ENCODE data around the gene KCNQ1. TPM values are rescaled to one million over a fixed set of nuclear protein-coding genes. Genes with fewer than 3 reads are reported as not detected.

Gene KCNQ1
- total RNA-seq, 1 donor from 2014 or later = 0.13 TPM

- DNase-seq (ENCODE audit: low read depth in 2 of 2) = no peak
Observed at GRCh38 chr11:2742201-2742600, 297.4 kb downstream of the KCNQ1 start.

DNA sequence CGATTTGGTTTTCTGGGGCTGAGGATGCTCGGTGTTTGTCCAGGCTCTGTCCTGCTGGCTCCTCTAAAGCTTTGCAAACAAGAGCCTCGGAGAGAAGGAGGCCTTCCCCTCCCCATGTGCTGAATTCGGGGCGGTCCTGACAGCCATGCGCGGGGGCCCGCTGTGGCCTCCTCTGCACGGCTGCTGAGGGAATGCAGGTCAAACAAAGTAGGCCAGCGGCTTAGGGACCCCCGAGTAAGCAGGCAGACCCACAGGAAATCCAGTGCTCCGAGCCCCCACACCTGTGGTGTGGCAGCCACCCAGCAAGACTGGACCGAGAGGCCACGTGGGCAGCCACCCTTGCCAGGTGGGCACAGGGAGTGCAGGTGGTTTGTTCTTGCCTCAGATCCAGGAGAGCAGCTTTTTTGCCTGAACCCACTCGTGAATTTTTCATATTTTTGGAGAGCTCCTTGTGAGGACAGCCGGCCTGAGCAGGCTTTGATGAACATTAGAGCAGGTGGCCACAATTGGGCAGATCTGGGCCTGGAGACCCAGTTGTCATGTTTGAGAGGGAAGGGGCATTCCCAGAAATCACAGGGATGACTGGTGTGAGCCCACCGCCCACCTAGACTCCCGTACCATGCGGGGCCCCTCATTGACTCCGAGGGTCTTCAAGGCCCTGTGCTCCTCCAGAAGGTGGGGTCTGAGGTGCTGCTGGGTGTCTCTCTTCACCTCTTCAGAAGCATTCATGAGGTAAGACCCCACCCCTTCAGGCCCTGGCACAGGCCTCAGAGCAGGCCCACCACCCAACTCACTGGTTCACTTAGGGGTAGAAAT lies 298.0 kb downstream of the KCNQ1 start:
- DNase-seq (ENCODE audit: low read depth in 2 of 2) = no peak

DNA sequence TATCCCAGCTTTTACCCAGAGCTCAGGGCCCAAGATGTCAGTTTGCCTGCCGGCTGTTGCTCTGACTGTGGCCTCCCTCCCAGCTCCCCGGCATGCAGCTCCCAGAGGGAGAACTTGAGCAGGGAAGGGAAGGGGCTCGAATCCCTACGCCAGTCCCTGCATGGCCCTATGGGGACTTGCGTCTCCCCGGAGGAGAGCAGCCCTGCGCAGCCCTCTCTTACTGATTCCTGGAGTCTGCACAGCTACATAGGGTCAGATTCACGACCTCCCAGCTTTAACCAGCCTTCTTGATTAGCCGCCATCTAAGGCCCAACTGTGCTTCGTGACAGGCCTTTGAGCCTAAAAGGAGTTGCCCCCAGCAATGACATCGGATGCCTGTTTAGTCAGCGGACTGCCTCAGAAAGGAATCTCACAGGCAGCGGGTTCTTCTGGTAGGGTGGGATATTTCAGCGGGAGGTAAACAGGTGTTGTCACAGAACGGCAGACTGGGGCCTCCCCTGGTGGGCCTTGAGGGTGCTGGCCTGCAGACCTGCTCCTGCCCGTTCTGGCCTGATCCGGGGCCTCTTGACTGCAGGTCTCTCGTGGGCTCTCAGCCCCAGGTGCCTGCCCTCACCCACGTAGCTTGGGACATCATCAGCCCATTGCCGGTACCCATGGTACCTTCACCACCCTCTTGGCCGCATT lies 298.8 kb downstream of the KCNQ1 start:
- DNase-seq (ENCODE audit: low read depth in 2 of 2) = no peak

DNA sequence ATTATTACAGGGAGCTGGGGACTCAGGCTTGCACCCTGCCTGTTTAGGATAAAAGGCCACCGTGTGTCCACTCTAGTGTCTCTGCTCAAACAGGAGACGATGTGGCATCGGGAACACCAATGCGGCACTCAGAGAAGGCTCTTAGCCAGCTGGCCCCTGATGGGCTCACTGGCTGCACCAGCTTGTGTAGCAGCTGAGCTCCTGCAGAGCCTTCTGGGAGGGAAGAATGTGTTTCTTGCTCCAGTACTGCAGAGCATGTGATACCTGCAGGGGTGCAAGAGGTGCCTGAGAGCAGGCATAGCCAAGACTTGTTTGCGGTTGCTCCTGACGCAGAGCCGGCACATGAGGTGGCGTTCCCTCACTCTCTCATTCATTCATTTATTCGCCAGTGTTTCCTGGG lies 299.4 kb downstream of the KCNQ1 start:
- DNase-seq (ENCODE audit: low read depth in 2 of 2) = no peak

DNA sequence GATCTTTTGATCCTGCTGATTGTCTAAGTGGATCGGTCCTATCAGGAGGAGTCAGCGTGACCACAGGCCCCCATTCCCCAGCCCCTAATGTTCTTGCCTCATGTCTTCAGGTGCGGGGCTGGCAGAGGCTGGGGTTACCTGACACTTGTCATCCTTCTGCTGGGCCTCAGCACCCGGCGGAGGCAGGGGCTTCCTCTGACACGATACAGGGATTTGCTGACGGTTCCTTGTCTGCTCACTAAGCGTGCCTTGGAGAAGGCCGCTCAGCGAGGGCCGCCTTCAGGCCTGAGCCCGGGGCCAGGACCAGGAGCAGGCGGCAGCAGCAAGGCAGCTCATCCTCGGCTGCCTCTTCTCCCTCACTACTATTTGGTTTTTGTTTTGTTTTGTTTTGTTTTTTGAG lies 300.7 kb downstream of the KCNQ1 start:
- DNase-seq (ENCODE audit: low read depth in 2 of 2) = no peak

DNA sequence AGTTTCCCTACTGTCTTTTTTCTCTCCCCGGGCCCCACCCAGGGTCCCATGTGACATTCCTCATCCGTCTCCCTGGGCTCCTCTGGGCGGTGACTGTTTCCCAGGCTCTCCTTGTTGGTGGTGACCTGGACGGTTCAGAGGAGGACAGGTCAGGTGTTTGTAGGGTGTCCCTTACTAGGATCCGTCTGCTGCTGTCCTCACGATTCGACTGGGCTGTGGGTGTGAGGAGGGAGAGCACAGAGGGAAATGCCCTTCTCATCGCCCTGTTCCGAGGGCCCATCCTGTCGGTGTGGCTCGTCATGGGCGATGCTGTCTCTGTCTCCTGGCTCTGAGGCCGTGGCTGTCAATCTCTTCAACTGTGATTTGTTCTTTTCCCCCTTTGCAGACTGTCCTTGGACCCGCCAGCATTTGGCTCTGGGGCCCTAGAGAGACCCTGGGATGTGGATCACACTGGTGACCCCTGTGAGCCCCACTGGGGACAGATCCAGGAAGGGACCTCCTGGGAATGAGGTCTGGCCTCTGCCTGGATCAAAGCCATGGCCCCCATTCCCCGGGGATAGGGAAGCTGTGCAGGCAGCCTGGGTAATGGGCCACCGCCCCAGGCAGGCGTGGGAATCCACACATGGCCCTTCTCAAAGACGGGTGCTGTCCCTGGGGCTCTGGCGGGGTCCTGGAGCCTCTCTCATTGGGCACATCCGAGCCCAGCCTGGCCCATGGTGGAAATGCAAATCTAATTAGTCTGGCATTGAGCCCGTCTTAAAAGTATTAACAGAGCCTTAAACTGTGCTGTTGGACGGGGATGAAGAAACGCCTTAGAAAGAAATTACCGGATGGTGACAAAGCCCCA lies 301.8 kb downstream of the KCNQ1 start:
- no peak for DNase-seq (ENCODE audit: low read depth in 2 of 2)

DNA sequence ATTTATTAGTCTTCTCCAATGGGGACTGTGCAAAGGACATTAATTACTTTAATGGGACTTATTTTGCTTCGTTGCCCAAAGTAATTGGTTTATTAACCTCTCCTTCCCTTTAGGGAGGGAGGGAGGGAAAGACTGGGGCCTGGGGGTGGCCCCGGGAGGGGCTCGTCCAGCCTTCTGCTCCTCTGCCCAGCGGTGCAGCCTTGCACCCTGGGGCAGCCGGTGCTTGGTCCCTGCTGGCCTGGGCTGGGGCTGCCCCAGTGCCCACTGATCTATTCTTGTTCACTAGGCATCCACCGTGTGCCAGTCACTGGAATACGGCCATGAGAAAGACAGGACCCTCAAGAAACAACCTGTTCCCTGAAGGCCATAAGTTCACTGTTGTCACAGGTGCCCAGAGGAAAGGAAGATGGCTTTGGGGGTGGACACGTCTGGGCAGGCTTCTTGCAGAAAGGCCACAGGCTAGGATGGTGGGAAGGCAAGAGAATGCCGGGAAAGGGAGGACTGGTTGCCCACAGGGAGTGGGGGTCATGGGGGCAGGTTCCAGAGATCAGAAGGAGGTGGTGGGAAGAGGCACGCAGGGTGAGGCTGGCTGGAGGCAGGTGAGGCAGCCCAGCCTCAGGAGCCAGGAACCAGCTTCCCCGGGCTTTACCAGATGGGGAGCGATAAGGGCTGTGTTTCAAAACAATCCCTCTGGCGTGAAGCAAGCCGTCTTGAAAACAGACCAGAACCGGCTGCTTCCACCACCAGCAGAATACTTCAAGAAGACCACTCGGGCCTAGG lies 302.6 kb downstream of the KCNQ1 start:
- no peak for DNase-seq (ENCODE audit: low read depth in 2 of 2)

DNA sequence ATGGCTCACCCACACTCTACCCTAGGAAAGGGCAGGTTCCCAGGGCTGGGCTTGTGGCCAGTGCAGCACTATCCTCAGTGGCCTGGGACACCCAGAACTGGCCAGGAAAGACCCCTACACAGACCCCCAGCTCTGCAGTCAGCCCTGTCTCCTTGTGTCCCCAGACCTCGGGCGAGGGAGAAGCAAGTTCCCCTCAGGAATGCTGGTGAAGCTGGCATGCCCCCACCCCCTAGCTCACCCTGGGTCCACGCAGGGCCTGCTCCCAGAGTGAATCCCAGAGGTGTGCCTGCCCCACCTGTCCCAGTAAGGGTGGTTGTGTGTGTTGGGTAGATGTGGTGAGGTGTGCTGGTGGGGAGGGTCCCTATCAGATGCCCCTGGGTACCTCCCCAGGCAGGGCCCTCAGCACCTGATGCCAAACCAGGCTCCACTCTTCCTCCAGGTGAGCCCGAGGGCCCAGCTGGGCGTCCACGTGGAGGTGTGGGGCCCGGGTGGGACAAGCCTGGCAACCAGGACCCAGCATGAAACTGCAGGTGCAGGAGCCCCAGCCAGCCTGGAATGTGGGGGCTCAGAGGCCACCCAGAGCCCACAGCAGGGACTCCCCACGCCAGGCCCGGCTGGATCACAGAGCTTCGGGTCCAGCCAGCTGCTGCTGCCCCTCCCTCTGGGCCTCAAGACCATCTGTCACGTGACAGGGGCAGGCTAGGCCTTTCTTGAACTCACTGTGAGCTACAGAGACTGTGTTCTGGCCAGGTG lies 303.4 kb downstream of the KCNQ1 start:
- DNase-seq (ENCODE audit: low read depth in 2 of 2) = no peak

DNA sequence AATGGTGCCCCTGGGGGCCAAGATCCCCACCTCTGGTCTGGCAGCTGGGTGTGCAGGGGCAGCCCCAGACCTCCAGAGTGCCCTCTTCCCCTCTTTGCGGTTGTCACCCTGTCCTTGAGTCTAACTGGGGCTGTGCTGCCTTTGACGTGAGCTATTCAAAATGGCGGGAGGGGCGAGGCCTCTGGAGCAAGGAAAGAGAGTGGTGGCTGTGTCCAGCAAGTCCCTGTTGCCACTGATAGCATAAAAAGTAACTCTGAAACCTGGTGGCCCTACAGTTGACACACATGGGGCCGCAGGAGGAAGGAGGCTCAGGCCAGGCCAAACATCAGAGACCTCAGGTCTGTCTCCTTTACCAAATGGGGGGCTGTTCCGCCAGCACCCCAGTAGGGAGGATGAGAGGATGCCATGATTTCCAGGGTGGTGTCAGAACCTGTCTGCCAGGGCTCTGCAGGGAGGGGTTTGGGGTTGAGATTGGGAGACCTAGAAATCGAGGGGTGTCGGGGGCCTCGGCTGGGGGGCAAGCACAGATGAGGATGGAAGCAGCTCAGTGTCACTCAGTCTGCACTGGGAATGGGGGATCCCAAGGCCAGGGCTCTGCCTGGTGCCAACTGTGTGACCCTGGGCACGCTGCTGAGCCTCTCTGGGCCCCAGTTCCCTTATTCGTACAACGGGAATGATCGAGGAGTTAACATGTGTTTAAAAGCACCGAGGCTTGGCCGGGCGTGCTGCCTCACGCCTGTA lies 304.2 kb downstream of the KCNQ1 start:
- no peak for DNase-seq (ENCODE audit: low read depth in 2 of 2)

- DNase-seq (ENCODE audit: low read depth in 2 of 2) = no peak
Observed at GRCh38 chr11:2750101-2750681, 305.4 kb downstream of the KCNQ1 start.

- DNase-seq (ENCODE audit: low read depth in 2 of 2) = no peak
Observed at GRCh38 chr11:2750682-2751522, 306.1 kb downstream of the KCNQ1 start.

DNA sequence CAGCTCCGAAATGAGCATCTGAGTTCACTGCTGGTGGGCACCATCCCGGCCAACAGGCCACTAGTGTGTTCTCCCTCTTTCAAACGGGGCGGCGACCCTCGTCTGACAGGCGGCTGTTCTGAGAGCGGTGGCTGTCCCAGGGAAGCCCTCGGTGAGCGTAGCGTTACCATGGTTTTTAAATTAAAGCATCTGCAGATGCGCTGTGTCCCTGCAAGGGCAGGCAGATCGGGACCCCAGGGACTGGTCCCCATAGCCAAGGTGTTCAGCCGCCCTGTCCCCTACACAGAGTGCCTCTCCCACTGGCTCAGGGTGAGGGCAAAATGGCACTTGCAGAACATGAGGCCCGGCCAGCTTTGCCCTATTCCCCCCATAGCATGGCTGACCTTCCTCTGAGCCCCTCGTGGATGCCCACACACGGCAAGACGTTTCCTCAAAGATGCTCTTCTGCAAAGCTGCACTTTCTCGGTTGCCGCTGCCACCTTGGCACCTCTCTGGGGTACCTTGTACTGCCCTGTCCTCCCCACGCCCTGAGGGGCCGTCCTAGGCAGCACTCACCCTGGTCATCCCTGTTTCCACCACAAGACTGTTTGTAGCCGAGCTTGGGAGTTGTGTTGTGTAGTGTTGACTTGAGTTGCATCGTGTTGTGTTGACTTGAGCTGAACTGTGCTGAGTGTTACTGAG lies 306.9 kb downstream of the KCNQ1 start:
- no peak for DNase-seq (ENCODE audit: low read depth in 2 of 2)

DNA sequence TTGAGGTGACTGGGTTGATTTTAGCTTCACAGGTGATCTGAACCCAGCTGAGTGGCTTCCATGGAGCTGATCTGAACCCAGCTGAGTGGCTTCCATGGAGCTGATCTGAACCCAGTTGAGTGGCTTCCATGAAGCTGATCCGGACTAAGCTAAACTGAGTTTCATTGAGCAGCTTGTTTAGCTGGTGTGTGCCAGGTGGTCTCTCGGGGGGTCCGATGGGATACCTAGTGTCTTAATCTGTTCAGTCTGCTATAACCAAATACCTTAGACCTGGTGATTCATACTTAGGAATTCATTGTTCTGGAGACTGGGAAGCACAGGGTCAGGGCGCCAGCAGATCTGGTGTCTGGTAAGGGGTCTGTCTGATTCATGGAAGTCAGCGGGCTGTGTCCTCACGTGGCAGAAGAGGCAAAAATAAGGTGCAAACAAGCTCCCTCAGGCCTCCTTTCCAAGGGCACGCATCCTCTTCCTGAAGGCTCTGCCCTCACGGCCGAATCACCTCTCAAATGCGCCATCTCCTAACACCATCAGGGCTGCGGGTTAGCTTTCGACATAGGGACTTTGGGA lies 307.5 kb downstream of the KCNQ1 start:
- no peak for DNase-seq (ENCODE audit: low read depth in 2 of 2)

DNA sequence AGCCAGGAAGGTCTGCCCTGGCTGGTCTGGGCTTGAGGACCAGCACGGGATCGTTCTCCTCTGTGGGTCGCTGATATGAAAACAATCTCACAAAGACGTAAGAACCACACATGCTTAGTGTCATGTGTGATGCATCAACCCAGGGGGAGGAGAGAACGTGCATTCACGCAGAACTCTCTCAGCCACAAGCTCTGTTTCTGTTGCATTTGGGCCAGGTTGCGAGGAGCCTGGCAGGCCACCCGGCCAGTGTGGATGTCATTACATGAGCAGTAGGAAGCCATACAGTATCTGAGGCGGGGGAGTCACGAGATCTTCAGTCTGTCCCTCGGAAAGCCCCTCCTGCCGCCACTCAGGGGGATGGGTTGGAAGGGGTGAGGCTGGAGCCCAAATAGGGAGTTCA lies 308.1 kb downstream of the KCNQ1 start:
- no peak for DNase-seq (ENCODE audit: low read depth in 2 of 2)

DNA sequence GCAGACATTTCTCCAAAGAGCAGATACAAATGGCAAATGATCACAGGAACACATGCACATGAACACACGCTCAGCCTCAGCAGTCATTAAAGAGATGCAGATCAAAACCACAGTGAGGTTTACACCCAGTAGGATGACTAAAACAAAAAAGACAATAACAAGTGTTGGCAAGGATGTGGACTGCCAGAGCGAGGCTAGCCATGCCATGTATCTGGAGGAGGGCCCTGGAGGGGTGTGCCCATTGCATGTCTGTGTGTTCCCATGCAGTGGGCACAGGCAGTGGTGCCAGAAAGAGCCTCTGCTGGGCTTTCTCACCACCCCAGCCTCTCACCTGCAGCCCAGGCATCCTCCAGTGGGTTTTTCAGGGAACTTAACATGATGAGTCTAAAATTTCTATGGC lies 309.2 kb downstream of the KCNQ1 start:
- DNase-seq (ENCODE audit: low read depth in 2 of 2) = no peak

GRCh38 chr11:2755071-2755470 lies 310.3 kb downstream of the KCNQ1 start:
- no peak for DNase-seq (ENCODE audit: low read depth in 2 of 2)

DNA sequence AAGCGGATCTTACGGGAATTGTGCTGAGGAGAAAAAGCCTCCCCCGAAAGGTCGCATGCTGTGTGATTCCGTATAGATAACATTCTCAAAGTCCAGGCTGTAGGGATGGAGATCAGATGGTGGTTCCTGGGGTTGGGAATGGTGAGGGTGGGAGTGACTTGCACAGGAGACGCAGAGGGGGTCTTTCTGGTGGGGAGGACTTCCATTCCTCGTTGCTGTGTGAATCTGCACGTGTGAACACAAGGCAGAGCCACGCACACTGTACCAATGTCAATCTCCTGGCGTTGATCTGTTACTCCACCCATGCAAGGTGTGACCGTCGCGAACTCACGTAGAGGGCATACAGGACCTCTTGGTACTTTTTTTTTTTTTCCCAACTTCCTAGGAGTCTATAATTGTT lies 313.9 kb downstream of the KCNQ1 start:
- no peak for DNase-seq (ENCODE audit: low read depth in 2 of 2)

Measured in dermis microvascular lymphatic vessel endothelial cell (primary cell).